AG09309 (cell line): ENCODE results near the gene STAT6.
"Not testable (repeated sequence)": the region's sequence is repeated elsewhere in the genome, so short reads cannot be mapped to it uniquely, and the experiment has no call there.

ENCODE experiments used
- DNase-seq: peaks from one replicate; pipeline ENCODE4 v3.0.0-alpha.2; 2010; ENCODE audit warnings: low read depth
- H3K4me3 ChIP-seq: 2 replicates; pipeline ENCODE4 v1.5.1; 2011; ENCODE audit warnings: mild to moderate bottlenecking, low read depth, low read length, moderate library complexity; ENCODE audit not compliant: control insufficient read depth
- TF ChIP-seq, protein P1 (sequence below): IDR thresholded peaks from 2 replicates; pipeline ENCODE4 v1.5.1; 2011; ENCODE audit warnings: mild to moderate bottlenecking, low read depth, low read length, inconsistent platforms; ENCODE audit not compliant: insufficient read depth, control insufficient read depth; ENCODE audit errors: missing control alignments

The STAT6 gene

DNA sequence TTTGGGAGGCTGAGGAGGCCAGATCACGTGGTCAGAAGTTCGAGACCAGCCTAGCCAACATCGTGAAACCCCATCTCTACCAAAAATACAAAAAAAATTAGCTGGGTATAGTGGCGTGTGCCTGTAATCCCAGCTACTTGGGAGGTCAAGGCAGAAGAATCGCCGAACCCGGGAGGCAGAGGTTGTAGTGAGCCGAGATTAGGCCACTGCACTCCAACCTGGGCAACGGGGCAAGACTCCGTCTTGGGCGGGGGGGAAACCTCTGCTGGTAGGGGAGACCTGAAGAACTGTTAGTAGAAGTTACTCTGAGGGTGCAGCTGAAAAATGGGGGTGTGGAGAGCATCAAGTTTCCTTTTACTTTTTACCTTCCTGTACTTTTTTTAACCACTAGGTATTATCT lies 14.9 kb upstream of the STAT6 start:
- TF ChIP-seq, protein P1, sequence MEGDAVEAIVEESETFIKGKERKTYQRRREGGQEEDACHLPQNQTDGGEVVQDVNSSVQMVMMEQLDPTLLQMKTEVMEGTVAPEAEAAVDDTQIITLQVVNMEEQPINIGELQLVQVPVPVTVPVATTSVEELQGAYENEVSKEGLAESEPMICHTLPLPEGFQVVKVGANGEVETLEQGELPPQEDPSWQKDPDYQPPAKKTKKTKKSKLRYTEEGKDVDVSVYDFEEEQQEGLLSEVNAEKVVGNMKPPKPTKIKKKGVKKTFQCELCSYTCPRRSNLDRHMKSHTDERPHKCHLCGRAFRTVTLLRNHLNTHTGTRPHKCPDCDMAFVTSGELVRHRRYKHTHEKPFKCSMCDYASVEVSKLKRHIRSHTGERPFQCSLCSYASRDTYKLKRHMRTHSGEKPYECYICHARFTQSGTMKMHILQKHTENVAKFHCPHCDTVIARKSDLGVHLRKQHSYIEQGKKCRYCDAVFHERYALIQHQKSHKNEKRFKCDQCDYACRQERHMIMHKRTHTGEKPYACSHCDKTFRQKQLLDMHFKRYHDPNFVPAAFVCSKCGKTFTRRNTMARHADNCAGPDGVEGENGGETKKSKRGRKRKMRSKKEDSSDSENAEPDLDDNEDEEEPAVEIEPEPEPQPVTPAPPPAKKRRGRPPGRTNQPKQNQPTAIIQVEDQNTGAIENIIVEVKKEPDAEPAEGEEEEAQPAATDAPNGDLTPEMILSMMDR: no peak
- no peak for DNase-seq
- no peak overlapping the region for H3K4me3 ChIP-seq

DNA sequence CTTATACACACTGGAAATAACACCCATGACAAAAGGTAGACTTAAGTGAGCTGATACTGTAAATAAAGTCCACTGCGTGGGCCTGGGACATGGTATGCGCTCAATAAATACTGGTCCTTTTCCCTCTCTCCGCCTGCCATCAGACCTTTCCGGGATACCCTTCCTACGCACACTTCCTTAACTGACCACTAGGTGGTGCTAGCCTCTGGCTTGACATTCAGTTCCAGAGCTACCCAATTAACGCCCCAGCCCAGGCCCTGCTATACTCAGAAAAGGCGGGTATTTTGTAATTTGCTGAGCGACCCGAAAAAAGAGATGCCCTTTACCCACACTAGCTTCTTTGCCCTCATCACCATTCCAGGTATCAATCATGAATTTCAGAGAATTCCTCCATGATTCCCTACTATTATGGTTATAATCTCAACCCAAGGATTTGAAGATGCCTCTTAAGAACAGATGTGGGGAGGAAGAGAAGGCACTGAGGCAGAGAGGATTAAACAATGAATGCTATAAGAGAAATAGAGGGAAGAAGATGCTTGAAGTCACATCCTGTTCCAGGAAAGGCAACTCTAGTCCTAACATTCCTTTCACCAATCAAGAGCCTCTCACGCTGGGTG lies 13.2 kb upstream of the STAT6 start:
- no peak for DNase-seq
- H3K4me3 ChIP-seq: no peak overlapping the region
- TF ChIP-seq, protein P1: peak; percentile 93

DNA sequence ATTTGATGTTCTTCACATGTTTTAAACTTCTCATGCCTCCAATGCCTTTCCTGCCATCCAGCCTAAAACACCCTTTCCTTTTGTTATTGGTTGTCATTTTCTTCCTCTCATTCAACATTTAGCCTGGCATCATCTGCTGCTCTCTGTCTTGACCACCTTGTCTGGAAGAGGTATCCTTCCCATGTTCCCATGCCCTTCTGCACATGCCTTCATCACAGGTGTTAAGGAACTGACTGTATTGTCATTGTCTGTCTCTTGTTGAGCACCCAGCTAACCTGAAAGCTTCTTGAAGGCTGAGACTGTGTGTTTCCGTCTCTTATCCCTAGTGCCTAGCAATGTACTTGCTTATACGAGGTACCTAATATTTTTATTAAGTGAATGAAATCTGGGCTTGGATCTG lies 12.7 kb upstream of the STAT6 start:
- TF ChIP-seq, protein P1: no peak

DNA sequence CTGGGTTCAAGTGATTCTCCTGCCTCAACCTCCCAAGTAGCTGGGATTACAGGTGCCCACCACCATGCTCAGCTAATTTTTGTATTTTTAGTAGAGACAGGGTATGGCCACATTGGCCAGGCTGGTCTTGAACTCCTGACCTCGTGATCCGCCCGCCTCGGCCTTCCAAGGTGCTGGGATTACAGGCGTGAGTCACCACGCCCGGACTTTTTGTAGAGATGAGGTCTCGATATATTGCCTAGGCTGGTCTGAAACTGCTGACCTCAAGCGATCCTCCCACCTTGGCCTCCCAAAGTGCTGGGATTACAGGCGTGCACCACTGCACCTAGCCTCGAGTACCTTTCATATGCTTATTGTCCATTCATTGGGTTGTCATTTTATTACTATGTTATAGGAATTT lies 9.6 kb upstream of the STAT6 start:
- H3K4me3 ChIP-seq, DNase-seq: not testable (repeated sequence)

More for the DNA sequence above, 12.7 kb upstream of the STAT6 start:
- H3K4me3 ChIP-seq: no peak overlapping the region
- DNase-seq: no peak

DNA sequence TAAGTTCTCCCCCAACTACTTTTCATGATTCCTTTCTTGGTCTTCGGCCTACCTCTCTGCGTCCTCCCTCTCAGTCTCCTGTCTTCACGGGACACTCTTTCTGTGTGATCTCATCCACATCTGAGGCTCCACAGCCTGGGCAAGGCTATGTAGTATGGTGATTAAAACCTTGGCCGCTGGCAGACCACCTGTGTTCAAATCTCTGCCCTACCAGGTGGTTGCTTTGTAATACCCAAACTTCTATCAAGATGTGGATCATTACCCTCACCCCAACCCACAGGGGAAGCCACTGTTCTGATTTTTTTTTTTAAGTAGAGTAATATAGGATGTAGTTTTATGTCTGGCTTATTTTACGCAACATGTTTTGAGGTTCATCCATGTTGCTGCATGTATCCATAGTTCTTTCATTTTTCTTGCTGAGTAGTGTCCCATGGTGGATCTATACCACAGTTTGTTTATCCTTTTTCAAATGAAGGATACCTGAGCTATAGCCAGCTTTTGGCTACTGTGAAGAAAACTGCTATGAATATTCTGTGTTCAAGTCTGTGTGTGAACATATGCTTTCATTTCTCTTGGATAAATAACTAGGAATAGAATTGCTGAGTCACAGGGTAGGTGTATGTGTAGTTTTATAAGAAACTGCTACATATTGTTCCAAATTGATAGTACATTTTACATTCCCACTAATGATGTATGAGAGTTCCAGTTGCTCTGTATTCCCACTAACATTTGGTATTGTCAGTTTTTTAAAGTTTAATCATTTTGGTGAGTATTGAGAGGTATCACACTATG lies 8.3 kb upstream of the STAT6 start:
- no peak overlapping the region for H3K4me3 ChIP-seq
- no peak for DNase-seq
- TF ChIP-seq, protein P1: no peak

DNA sequence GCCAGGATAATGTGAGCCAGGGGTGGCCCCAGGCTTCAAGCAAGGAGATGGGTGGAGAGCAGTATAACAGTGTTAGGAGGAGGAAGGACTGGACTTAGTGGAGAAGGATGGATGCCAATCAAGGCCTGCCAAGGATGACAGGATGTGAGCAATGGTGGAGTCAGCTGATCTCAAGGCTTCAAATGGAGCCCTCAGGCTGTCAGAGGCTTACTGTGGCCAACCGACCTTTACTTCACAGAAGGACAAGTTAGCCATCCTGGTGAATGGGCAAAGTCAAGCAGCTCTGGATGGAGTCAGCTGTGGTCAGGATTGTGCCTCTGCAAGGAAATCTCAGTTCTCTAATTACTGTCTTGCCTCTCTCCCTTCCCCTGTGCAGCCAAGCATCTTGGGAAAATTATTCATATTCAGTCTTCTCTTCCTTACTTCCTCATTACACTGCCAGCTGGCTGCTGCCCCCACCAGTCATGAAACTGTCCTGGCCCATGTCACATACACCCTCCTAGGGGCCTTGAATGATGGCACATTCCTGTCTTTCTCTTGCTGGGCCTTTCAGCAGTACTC lies 7.6 kb upstream of the STAT6 start:
- H3K4me3 ChIP-seq: no peak overlapping the region
- TF ChIP-seq, protein P1: no peak
- no peak for DNase-seq
